ENCODE data around the gene EME2. TPM values are rescaled to one million over a fixed set of nuclear protein-coding genes. Genes with fewer than 3 reads are reported as not detected.

The EME2 gene
- total and polyA plus RNA-seq, 2 donors (not counting 1 experiment from before 2014, with no cell fraction given), result 34.6 to 42.5 TPM

GRCh38 chr16:1791256-1791942 is 18.8 kb downstream of the EME2 start:
- Histone ChIP-seq H3K27me3 (replicated peaks in 1 of 4; ENCODE audit: control extremely low read depth in 1 of 4, control insufficient read depth in 3 of 4, insufficient read depth in 4 of 4, low read length in 3 of 4) (no peaks in the 10 kb centered on the region), H3K9ac (ENCODE audit: low read length) (no peak overlapping the region), H3K79me2 (ENCODE audit: control insufficient read depth, insufficient read depth, low read length) (peaks cover 37% of the 10 kb centered on the region), H3K36me3 (replicated peaks in 1 of 2; ENCODE audit: control extremely low read depth in 1 of 2, control insufficient read depth in 1 of 2, extremely low read depth in 1 of 2, insufficient read depth in 2 of 2, low read length in 1 of 2) (peaks cover 0 to 30% of the 10 kb centered on the region in 2 experiments), H2AFZ (ENCODE audit: insufficient read depth, low read depth, low read length, poor library complexity, severe bottlenecking) (no peak overlapping the region), H3K9me3 (ENCODE audit: control extremely low read depth in 1 of 3, control insufficient read depth in 2 of 3, insufficient read depth in 1 of 3, low read length in 2 of 3) (no peaks in the 10 kb centered on the region), H3K4me2 (replicated peaks; ENCODE audit: low read depth, low read length, poor library complexity, severe bottlenecking) (no peak overlapping the region), H3K4me1 (ENCODE audit: control insufficient read depth in 2 of 2, insufficient read depth in 2 of 2, low read length in 2 of 2) (no peaks in the 10 kb centered on the region), H3K4me3 (ENCODE audit: control extremely low read depth in 1 of 5, extremely low read depth in 1 of 5, insufficient read depth in 1 of 5, low read depth in 2 of 5, low read length in 4 of 5) (no peak overlapping the region), H3K27ac (ENCODE audit: low read length in 2 of 2) (no peak overlapping the region), H4K20me1 (ENCODE audit: control insufficient read depth, insufficient read depth, low read length, poor library complexity, severe bottlenecking) (peaks cover 26% of the 10 kb centered on the region)
- H3K27ac Mint-ChIP-seq, result no peak overlapping the region
- no peak overlapping the region for H3K4me3 Mint-ChIP-seq
- TF ChIP-seq CTCF (IDR thresholded peaks at IDR 0.05) (no peak), EZH2 (IDR thresholded peaks at IDR 0.05; ENCODE audit: borderline replicate concordance, insufficient read depth, low read depth, low read length, poor library complexity, severe bottlenecking) (no peak)
- CTCF ChIA-PET, result no interaction called here
- no peaks in the 10 kb centered on the region for H3K4me1 Mint-ChIP-seq
- WGBS (ENCODE audit: insufficient coverage), result 96% methylated on average over 53 of the region's 53 CpGs
- no peak for ATAC-seq (ENCODE audit: low read depth)
- DNase-seq, result peak; percentile 18
- H3K9me3 Mint-ChIP-seq (ENCODE audit: insufficient read depth), result no peaks in the 10 kb centered on the region
- POLR2A ChIA-PET, result no interaction called here
- no peaks in the 10 kb centered on the region for H3K27me3 Mint-ChIP-seq
- intact Hi-C loops (cut with micrococcal nuclease), result no loop called here

GRCh38 chr16:1791943-1792812 is 19.6 kb downstream of the EME2 start:
- Histone ChIP-seq H3K4me2 (replicated peaks; ENCODE audit: low read depth, low read length, poor library complexity, severe bottlenecking) (no peak overlapping the region), H3K9ac (ENCODE audit: low read length) (no peak overlapping the region), H3K79me2 (ENCODE audit: control insufficient read depth, insufficient read depth, low read length) (peaks cover 29% of the 10 kb centered on the region), H3K9me3 (ENCODE audit: control extremely low read depth in 1 of 3, control insufficient read depth in 2 of 3, insufficient read depth in 1 of 3, low read length in 2 of 3) (peaks cover 0 to 4% (median under 1%) of the 10 kb centered on the region in 3 donors), H2AFZ (ENCODE audit: insufficient read depth, low read depth, low read length, poor library complexity, severe bottlenecking) (no peak overlapping the region), H3K4me1 (ENCODE audit: control insufficient read depth in 2 of 2, insufficient read depth in 2 of 2, low read length in 2 of 2) (no peaks in the 10 kb centered on the region), H3K27ac (ENCODE audit: low read length in 2 of 2) (no peak overlapping the region), H3K27me3 (replicated peaks in 1 of 4; ENCODE audit: control extremely low read depth in 1 of 4, control insufficient read depth in 3 of 4, insufficient read depth in 4 of 4, low read length in 3 of 4) (no peaks in the 10 kb centered on the region), H4K20me1 (ENCODE audit: control insufficient read depth, insufficient read depth, low read length, poor library complexity, severe bottlenecking) (peaks cover 19% of the 10 kb centered on the region), H3K4me3 (ENCODE audit: control extremely low read depth in 1 of 5, extremely low read depth in 1 of 5, insufficient read depth in 1 of 5, low read depth in 2 of 5, low read length in 4 of 5) (no peak overlapping the region), H3K36me3 (replicated peaks in 1 of 2; ENCODE audit: control extremely low read depth in 1 of 2, control insufficient read depth in 1 of 2, extremely low read depth in 1 of 2, insufficient read depth in 2 of 2, low read length in 1 of 2) (peaks cover 0 to 24% of the 10 kb centered on the region in 2 experiments)
- TF ChIP-seq EZH2 (IDR thresholded peaks at IDR 0.05; ENCODE audit: borderline replicate concordance, insufficient read depth, low read depth, low read length, poor library complexity, severe bottlenecking) (no peak), CTCF (IDR thresholded peaks at IDR 0.05) (no peak)
- Mint-ChIP-seq H3K4me3 (no peak overlapping the region), H3K27ac (no peak overlapping the region), H3K9me3 (ENCODE audit: insufficient read depth) (peaks cover under 1% of the 10 kb centered on the region), H3K4me1 (no peaks in the 10 kb centered on the region), H3K27me3 (no peaks in the 10 kb centered on the region)
- CTCF ChIA-PET, result no interaction called here
- no peak for DNase-seq
- WGBS (ENCODE audit: insufficient coverage), result 93% methylated on average over 59 of the region's 59 CpGs
- POLR2A ChIA-PET, result no interaction called here
- ATAC-seq (ENCODE audit: low read depth), result no peak
- intact Hi-C loops (cut with micrococcal nuclease), result no loop called here

Data from B cell (primary cell).